Fibroblast of upper back skin (primary cell): Measurements from ENCODE around the gene ADAMTS6.
A peak's percentile ranks its signal among the peaks of the same experiment; 100 is the strongest.
"Not testable (repeated sequence)": the region's sequence is repeated elsewhere in the genome, so short reads cannot be mapped to it uniquely, and the experiment has no call there.

Experiments
- DNase-seq: peaks from one replicate; pipeline ENCODE4 v3.0.0-alpha.2; 2013

Gene ADAMTS6

DNA sequence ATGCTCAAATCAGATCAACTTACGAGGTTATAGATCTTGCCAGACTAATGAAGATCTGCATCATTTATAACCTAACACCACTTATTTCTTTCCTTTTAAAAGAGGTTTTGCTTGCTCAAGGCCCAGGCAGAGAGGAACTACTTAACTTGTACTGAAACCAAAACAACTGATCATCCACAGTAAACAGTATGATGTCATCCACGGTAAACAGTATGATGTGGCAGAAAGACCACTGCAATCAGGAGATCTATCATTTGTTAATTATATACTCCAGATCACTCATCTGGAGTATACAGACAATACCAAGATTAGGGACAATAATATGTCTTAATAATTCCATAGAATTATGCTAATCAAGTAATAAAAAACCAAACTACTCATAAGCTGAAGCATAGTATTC lies 116.8 kb downstream of the ADAMTS6 start:
- DNase-seq, result no peak

DNA sequence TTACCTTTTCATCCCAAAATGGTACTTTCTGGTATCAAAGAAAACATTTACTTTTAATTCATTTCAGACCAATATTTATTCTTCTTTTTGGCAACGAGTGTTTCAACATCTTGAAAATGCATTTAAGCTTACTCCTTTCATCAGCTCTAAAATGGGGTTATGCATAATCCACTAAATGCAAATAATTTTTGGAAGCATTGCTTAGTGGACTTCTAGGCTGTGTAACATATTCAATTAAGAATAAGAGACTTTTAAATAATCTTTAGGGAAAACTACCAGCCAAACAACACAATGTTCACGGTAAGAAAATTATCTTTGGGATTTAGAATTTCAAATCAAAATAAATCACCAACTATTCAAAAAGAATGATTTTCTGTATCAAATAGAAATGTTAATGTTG lies 118.2 kb downstream of the ADAMTS6 start:
- no peak for DNase-seq

DNA sequence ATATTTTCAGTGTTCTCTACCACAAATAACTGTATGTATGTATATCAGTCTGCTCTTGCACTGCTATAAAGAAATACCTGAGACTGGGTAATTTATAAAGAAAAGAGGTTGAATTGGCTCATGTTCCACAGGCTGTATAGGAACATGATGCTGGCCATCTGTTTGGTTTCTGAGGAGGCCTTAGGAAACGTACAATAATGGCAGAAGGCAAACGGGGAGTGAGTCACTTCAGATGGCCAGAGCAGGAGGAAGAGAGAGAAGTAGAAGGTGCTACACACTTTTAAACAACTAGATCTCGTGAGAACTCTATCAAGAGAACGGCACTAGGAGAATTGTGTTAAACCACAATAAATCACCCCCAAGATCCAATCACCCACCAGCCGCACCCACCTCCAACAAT lies 121.7 kb downstream of the ADAMTS6 start:
- DNase-seq, result peak; percentile 21

- no peak for DNase-seq
Observed at GRCh38 chr5:65359569-65359968, 122.2 kb downstream of the ADAMTS6 start.

DNA sequence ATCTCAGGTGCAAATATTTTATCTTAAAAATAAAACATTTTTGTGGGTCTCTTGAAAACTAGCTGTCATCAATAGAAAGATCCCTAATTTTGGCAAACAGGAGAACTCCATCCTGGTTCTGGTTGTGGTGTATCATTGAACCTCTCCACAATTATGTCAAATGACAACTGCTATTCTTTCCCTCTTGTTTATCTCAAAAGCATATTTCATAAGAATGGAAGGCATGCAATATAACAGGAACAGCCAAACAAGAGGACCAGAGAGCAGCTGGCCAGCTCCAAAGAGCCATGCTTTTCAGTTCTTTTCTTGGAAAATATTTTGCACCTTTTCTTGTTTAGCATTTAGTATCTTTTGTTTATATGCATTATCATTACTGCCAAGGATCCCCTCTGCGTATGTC lies 125.4 kb downstream of the ADAMTS6 start:
- DNase-seq, result no peak

DNA sequence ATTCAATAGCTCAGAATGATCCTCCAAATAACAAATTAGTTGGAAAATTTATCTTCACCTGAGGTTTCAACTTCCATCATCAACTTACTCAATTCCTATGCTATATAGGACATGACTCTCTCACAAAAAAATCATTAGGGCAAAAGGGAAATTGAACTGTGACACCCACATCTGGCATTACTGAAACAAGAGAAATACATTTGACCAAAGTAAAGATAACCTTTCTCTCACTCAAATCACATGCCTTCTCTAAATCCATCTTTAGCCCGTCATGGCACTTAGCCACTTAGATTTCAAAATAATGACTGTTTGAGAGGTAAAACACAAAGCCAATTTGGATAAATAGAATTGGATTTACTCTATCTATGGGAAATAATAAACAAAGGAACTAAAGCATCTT lies 126.4 kb downstream of the ADAMTS6 start:
- DNase-seq, result no peak

GRCh38 chr5:65341835-65342234 lies 139.9 kb downstream of the ADAMTS6 start:
- DNase-seq, result no peak

DNA sequence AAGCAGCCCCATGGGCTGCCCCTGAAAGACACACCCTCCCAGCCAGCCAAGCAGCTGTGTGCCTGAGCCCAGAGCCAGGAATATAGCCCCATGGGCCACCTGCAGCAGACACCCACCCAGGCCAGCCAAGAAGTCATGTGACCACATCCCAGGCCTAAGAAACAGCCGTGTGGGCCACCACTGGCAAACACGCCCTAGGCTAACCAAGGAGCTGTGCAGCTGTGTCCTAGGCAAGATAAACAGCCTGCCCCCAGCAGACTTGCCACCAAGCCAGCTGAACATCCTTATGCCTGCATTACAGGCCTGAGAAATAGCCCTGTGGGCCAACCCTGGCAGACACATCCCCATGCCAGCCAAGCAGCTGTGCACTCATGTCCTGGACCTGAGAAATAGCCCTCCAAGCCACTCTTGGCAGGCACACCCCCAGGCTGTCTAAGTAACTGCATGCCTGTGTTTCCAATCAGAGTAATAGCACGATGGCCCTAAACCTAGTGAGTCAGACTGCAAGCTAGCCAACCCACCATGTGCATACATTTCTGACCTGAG lies 143.0 kb downstream of the ADAMTS6 start:
- DNase-seq, result no peak

- DNase-seq, result no peak
Observed at GRCh38 chr5:65334077-65334476, 147.6 kb downstream of the ADAMTS6 start.

GRCh38 chr5:65332591-65332990 lies 149.1 kb downstream of the ADAMTS6 start:
- no peak for DNase-seq

DNA sequence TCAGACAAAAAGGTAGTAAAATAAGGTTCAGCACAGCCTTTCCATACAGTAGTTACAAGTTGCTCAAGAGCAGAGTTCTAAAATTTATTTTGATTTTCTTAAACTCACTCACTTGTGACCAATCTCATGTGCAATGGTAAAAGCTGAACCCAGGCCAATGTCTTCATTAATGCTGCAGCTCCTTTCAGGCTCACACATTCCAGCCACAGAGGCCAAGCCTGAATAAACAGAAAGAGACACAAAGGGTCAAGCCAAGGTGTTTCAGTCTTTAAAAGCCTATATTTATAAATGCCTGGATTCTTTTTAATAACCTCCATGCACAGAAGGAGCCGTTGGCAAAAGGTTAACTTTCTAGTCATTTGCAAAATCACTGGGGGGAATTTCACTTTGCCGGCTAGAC lies 152.5 kb downstream of the ADAMTS6 start:
- DNase-seq, result peak; percentile 38

GRCh38 chr5:65327582-65327981 lies 154.1 kb downstream of the ADAMTS6 start:
- DNase-seq, result peak; percentile 46

DNA sequence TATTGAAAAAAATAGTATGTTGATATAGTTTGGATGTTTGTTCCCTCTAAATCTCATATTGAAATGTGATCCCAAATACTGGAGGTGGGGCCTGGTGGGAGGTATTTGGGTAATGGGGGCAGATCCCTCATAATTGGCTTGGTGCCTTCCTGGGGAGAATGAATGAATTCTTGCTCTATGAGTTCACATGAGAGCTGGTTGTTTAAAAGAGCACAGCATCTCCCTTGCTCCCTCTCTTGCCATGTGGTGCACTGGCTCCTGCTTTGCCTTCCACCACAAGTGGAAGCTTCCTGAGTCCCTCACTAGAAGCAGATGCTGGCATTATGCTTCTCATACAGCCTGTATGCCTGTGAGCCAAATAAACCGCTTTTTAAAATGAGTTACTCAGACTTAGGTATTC lies 154.8 kb downstream of the ADAMTS6 start:
- DNase-seq, result peak; percentile 81

DNA sequence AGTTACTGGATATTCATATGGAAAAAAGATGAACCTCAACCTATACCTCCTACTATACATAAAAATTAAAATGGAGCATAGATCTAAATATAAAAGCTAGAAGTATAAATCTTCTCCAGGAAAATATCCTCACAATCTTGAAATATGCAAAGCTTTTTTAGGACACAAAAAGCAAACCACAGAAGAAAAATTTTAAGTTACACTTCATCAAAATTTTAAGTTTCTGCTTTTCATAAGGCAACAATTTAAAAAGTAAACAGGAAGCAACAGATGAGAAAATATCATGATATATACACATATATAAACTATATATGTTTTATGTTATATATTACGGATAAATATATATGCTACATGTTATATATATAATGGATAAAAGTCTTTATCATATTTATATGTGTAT lies 157.5 kb downstream of the ADAMTS6 start:
- no peak for DNase-seq

- DNase-seq, result not testable (repeated sequence)
Observed at GRCh38 chr5:65320704-65321103, 161.0 kb downstream of the ADAMTS6 start.

- no peak for DNase-seq
Observed at GRCh38 chr5:65320250-65320649, 161.5 kb downstream of the ADAMTS6 start.

DNA sequence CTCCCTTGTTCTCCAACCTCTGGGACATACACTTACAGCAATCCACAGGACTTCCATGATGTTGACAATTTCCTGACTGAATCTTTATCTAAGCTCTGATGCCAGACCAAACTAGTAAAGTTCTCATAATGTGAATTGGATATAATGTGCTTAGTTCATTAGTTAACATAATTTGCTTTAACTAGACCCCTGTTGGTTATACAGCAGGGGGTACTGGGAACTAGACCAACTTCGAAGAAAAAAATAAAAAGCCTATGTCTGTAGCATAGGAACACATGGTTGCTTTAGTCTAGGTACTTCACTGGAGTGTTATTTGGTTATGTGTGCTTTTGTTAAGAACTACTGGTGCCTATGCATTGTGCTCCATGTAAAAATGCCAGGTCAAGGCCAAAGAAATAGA lies 173.8 kb downstream of the ADAMTS6 start:
- DNase-seq, result no peak

DNA sequence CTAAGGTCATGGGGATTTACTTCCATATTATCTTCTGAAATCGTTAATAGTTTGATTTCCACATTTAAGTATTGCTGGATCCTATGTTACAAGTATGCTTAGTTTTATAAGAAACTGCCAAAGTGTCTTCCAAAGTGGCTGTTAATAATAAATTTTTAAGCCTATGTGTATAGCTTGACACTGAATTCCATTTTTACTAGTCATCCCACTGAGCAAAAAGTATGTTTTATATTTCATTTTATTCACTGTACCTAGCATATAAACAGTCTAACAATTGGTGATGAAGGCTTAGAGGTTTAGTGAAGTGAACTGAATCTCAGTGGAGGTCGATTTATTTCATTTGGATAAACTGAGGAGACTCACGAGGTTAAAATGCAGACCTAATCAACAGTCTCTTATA lies 174.6 kb downstream of the ADAMTS6 start:
- DNase-seq, result peak; percentile 49

DNA sequence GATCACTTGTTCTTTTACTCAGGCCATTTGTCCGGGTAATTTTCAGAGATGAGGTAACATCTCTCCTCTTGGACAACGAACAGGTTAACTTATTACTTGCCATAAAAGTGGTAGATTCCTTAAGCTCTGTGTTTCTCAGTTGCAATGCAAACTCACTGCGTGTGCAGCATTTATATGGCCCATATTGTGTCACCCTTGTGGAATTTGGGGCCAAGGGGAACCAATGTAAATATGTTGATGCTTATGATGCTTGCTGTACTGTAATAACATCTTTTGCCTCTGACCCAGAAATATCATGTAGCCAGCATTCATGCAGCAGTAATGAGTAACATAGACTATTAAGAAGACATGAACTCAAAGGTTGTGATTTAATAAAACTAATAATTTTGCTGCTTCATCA lies 175.8 kb downstream of the ADAMTS6 start:
- DNase-seq, result peak; percentile 30

GRCh38 chr5:65299861-65300260 lies 181.9 kb downstream of the ADAMTS6 start:
- peak; percentile 85 for DNase-seq

DNA sequence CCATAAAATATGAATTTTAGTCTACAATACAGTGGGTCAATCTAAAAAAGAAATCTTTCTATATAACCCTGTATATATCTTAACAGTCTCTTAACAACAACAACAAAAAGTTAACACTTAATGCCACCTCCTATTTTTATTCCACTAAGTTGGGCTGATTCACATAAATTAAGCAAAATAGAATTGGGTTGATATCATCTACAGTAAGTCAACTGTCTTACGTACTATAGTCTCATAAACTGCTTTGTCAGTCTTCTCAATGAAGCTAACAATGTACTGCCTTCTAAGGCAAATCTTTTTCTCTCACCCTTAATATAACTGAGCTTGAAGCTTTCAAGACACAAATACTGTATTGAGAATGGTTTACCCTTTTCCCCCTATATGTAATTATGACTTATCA lies 185.7 kb downstream of the ADAMTS6 start:
- no peak for DNase-seq

- DNase-seq, result peak; percentile 5
Observed at GRCh38 chr5:65292196-65292595, 189.5 kb downstream of the ADAMTS6 start.

GRCh38 chr5:65290677-65291076 lies 191.0 kb downstream of the ADAMTS6 start:
- DNase-seq, result peak; percentile 18

- no peak for DNase-seq
Observed at GRCh38 chr5:65288657-65289056, 193.1 kb downstream of the ADAMTS6 start.

DNA sequence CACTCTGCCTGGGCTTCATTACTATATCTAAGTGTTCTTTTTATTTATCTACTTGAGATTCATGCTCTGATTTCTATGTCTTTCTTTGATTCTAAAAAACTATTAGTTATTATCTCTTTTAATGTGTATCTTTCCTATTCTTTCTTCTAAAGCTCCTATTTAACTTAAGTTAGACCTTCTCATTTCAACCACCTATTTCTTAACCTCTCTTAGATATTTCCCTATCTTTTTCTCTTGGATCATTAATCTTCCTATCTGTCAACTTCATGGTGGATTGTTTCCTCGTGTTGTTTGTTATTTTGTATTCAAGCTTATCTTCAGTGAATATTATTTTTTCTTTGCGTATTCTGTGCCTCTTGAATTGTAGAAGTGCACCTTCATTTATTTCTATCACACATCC lies 202.1 kb downstream of the ADAMTS6 start:
- DNase-seq, result no peak
